Ascending aorta (tissue), 2 donors: ENCODE data around the gene DACH1. TPM values are rescaled to one million over a fixed set of nuclear protein-coding genes. Genes with fewer than 3 reads are reported as not detected.

Source experiments
- DNase-seq, 2 donors: peaks; one replicate each; pipeline ENCODE4 v3.0.0-alpha.2; 2019; ENCODE audit warnings: low spot score in 2 of 2
- H3K27ac ChIP-seq, 2 donors: fragments of 200-600 bp; sonication (generic); one replicate each; pipeline ENCODE4 v1.5.1; 2016 to 2017; ENCODE audit warnings: mild to moderate bottlenecking in 1 of 2
- H3K27me3 ChIP-seq: fragments of 200-600 bp; sonication (generic); one replicate; pipeline ENCODE4 v1.5.1; 2017
- H3K36me3 ChIP-seq, 2 donors: fragments of 200-600 bp; sonication (generic); one replicate each; pipeline ENCODE4 v1.5.1; 2016
- H3K4me1 ChIP-seq, 2 donors: fragments of 200-600 bp; sonication (generic); one replicate each; pipeline ENCODE4 v1.5.1; 2016 to 2017; ENCODE audit warnings: mild to moderate bottlenecking in 1 of 2
- H3K4me3 ChIP-seq, 2 donors: fragments of 200-600 bp; sonication (generic); one replicate each; pipeline ENCODE4 v1.5.1; 2016 to 2017; ENCODE audit warnings: mild to moderate bottlenecking in 1 of 2
- H3K9me3 ChIP-seq, 2 donors: fragments of 200-600 bp; sonication (generic); one replicate each; pipeline ENCODE4 v1.5.1; 2016
- CTCF ChIP-seq, 3 experiments: fragments of 200-600 bp in 2 of 3; fragments of 450-650 bp in 1 of 3; sonication (generic) in 2 of 3; IDR thresholded peaks; one replicate each; pipeline ENCODE4 v1.5.1; 2016 to 2019; ENCODE audit warnings: antibody characterized with exemption in 3 of 3, mild to moderate bottlenecking in 1 of 3, moderate library complexity in 1 of 3
- intact Hi-C: fragments of 100-400 bp; cut with DNase I; formaldehyde crosslinking; loops from one replicate; pipeline ENCODE4 v1.15.1; 2023
- total RNA-seq: library from RNA; depleted of rRNA; stranded (reverse); fragments of >200 nt; gene quantifications from one replicate; pipeline ENCODE4 v1.1.0, GENCODE V29; 2016

DACH1 gene
- total RNA-seq, 1 donor from 2014 or later = not detected

DNA sequence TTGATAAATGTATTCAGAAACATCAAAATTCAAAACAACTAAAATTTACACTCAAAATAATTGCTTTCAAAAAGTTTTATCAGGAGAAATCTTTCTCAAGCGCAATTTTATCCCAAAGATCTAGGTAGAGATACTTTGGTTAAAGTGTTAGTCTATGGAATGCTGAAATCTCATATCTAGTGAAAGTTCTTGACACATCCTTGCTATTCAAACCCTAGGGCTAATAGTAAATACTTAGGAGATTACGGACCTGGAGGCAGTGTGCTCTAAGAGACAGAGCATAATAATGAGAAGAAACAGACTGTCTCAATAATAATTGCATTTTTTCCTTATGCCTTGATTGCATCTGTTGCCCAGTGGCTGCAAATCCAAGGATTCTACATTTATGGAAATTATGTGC, 330.8 kb downstream of the DACH1 start:
- no peaks in the 10 kb centered on the region for H3K4me1 ChIP-seq
- DNase-seq = no peak
- H3K9me3 ChIP-seq = no peaks in the 10 kb centered on the region
- no peak overlapping the region for H3K4me3 ChIP-seq
- H3K27me3 ChIP-seq = no peaks in the 10 kb centered on the region
- no peaks in the 10 kb centered on the region for H3K36me3 ChIP-seq
- H3K27ac ChIP-seq = no peak overlapping the region
- intact Hi-C loops = no loop called here
- TF ChIP-seq CTCF (IDR thresholded peaks at IDR 0.05) = no peak

- Histone ChIP-seq H3K4me1 (no peaks in the 10 kb centered on the region), H3K4me3 (no peak overlapping the region), H3K27ac (no peak overlapping the region), H3K27me3 (no peaks in the 10 kb centered on the region), H3K9me3 (no peaks in the 10 kb centered on the region), H3K36me3 (no peaks in the 10 kb centered on the region)
- no peak for DNase-seq
- no peak for TF ChIP-seq CTCF (IDR thresholded peaks at IDR 0.05)
- intact Hi-C loops = no loop called here
Measured at GRCh38 chr13:71524613-71525304, 342.2 kb downstream of the DACH1 start.

DNA sequence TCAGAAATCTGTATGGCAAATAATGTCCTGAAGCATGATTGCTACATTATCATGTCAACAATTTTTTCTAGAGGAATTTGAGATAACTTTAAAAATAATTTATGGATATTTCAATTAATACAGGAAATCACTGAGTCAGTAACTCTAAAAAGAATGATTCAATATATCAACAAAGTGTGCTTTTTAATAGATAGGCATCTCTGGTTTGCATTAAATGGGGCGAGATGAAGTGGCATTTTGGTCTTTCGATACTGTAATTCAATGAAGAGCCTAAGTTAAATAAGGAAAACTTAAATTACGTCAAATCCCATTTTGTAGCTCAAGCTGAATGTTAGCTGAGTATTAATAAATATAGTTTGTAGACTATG, 342.8 kb downstream of the DACH1 start:
- H3K9me3 ChIP-seq = no peaks in the 10 kb centered on the region
- intact Hi-C loops = no loop called here
- no peak for DNase-seq
- H3K27ac ChIP-seq = no peak overlapping the region
- no peaks in the 10 kb centered on the region for H3K27me3 ChIP-seq
- H3K36me3 ChIP-seq = no peaks in the 10 kb centered on the region
- H3K4me1 ChIP-seq = no peaks in the 10 kb centered on the region
- TF ChIP-seq CTCF (IDR thresholded peaks at IDR 0.05) = no peak
- no peak overlapping the region for H3K4me3 ChIP-seq

DNA sequence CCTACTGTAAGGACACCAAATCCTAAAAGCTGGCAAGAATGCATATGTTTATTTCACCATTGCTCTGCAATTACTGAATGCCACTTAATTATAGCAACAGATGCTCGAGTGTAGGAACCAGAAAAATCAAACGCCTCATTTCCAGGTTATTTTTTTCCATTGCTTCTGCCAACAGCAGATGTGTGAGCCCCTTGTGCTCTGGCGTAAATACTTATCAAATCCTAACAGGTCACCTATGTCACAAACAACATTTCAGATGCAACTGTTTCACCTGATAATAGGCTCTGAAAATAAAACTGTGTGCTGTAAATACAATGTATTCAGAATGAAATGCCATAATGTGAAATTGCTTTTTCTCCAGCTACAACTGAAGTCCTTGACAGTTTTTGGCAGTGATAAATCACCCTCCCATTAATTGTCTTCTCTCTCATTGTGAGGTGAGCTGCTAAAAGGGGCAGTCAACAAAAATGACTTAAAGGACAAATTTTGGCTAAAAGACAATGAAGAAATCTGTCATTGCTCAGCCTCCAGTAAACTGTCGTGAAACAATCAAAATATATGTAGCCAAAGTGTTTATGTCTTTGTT, 344.0 kb downstream of the DACH1 start:
- Histone ChIP-seq H3K27me3 (no peaks in the 10 kb centered on the region), H3K4me3 (no peak overlapping the region), H3K9me3 (no peaks in the 10 kb centered on the region), H3K27ac (no peak overlapping the region), H3K36me3 (no peaks in the 10 kb centered on the region), H3K4me1 (no peaks in the 10 kb centered on the region)
- intact Hi-C loops = no loop called here
- TF ChIP-seq CTCF (IDR thresholded peaks at IDR 0.05) = no peak
- DNase-seq = no peak

DNA sequence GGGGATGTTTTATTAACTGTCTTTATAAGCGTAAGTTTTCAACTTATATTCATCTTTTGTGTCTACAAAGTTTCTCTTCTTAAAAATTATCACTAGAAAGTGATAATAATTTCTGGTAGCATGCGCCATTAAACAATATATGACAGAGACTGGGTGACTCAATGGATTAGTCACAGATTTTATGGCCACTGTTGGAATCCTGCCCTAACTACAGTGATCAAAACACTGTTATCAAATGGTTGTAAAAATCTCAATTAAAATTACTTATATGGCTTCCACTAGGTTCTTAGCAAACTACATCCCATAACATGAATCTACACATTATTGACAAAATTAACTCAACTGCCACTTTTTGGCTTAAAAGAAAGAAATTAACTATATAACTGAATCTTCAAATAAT, 350.0 kb downstream of the DACH1 start:
- DNase-seq = no peak
- no peak for TF ChIP-seq CTCF (IDR thresholded peaks at IDR 0.05)
- H3K9me3 ChIP-seq = no peaks in the 10 kb centered on the region
- H3K4me3 ChIP-seq = no peak overlapping the region
- no peaks in the 10 kb centered on the region for H3K27me3 ChIP-seq
- intact Hi-C loops = no loop called here
- H3K27ac ChIP-seq = no peak overlapping the region
- no peaks in the 10 kb centered on the region for H3K36me3 ChIP-seq
- no peaks in the 10 kb centered on the region for H3K4me1 ChIP-seq
